ENCODE data around the gene CRYM. TPM values are rescaled to one million over a fixed set of nuclear protein-coding genes. Genes with fewer than 3 reads are reported as not detected.

Gene CRYM
- total and polyA plus RNA-seq, 4 donors = 2.3 to 7.8 (median 7.0) TPM

DNA sequence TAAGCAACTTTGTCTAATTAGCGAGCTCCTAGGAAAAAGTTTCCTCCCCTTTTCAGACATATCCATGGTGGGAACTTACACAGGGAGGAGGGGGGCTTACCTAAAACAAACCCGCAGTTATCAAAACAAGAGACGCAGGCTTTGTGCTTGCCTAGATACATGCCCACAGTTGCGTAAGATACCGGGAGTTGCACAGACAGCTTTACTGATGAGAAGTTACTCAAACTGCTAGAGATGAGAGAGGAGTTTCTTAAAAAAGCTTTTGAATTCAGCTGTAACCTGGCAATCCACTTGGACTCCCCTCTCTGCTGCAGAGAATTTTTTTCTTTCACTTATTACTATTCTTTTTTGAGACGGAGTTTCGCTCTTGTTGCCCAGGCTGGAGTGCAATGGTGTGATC, 59.9 kb downstream of the CRYM start:
- TF ChIP-seq EGR1 (IDR thresholded peaks at IDR 0.05; ENCODE audit: low read depth in 2 of 2) = no peak
- TF ChIP-seq SP1 (IDR thresholded peaks at IDR 0.05) = no peak
- Histone ChIP-seq H3K9me3 (ENCODE audit: control insufficient read depth in 4 of 4, low read length in 3 of 4) (no peaks in the 10 kb centered on the region), H3K4me3 (ENCODE audit: low read depth in 1 of 3, low read length in 3 of 3) (no peak overlapping the region), H3K27me3 (ENCODE audit: control insufficient read depth in 4 of 4, insufficient read depth in 4 of 4, low read length in 3 of 4) (no peaks in the 10 kb centered on the region), H3K27ac (ENCODE audit: low read depth in 1 of 2, low read length in 2 of 2) (no peak overlapping the region), H3K4me1 (ENCODE audit: control insufficient read depth in 4 of 4, insufficient read depth in 4 of 4, low read length in 3 of 4) (no peaks in the 10 kb centered on the region), H3K36me3 (ENCODE audit: control insufficient read depth in 4 of 4, insufficient read depth in 3 of 4, low read depth in 1 of 4, low read length in 3 of 4) (no peaks in the 10 kb centered on the region), H3K9ac (ENCODE audit: low read depth in 1 of 2, low read length in 2 of 2) (no peak overlapping the region)
- WGBS = 53% methylated on average over 7 of the region's 7 CpGs
- DNase-seq (ENCODE audit: low spot score) = no peak

DNA sequence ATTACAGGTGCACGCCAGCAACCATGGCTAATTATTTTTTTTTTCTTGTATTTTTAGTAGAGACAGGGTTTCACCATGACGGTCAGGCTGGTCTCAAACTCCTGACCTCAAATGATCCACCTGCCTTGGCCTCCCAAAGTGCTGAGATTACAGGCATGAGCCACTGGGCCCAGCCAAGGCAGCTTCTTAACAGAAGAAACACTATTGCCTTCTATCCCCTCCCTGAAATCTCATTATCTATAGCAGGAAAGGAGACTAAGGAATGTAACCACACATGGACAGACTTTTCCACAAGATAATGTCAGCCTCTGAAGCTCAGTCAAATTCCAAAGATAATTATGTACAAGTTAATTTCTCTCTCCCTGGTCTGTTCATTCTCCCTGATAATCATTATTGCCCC, 61.0 kb downstream of the CRYM start:
- Histone ChIP-seq H3K27me3 (ENCODE audit: control insufficient read depth in 4 of 4, insufficient read depth in 4 of 4, low read length in 3 of 4) (no peaks in the 10 kb centered on the region), H3K9ac (ENCODE audit: low read depth in 1 of 2, low read length in 2 of 2) (no peak overlapping the region), H3K4me1 (ENCODE audit: control insufficient read depth in 4 of 4, insufficient read depth in 4 of 4, low read length in 3 of 4) (no peaks in the 10 kb centered on the region), H3K4me3 (ENCODE audit: low read depth in 1 of 3, low read length in 3 of 3) (no peak overlapping the region), H3K27ac (ENCODE audit: low read depth in 1 of 2, low read length in 2 of 2) (no peak overlapping the region), H3K36me3 (ENCODE audit: control insufficient read depth in 4 of 4, insufficient read depth in 3 of 4, low read depth in 1 of 4, low read length in 3 of 4) (no peaks in the 10 kb centered on the region), H3K9me3 (ENCODE audit: control insufficient read depth in 4 of 4, low read length in 3 of 4) (no peaks in the 10 kb centered on the region)
- TF ChIP-seq, protein P1, sequence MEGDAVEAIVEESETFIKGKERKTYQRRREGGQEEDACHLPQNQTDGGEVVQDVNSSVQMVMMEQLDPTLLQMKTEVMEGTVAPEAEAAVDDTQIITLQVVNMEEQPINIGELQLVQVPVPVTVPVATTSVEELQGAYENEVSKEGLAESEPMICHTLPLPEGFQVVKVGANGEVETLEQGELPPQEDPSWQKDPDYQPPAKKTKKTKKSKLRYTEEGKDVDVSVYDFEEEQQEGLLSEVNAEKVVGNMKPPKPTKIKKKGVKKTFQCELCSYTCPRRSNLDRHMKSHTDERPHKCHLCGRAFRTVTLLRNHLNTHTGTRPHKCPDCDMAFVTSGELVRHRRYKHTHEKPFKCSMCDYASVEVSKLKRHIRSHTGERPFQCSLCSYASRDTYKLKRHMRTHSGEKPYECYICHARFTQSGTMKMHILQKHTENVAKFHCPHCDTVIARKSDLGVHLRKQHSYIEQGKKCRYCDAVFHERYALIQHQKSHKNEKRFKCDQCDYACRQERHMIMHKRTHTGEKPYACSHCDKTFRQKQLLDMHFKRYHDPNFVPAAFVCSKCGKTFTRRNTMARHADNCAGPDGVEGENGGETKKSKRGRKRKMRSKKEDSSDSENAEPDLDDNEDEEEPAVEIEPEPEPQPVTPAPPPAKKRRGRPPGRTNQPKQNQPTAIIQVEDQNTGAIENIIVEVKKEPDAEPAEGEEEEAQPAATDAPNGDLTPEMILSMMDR (IDR thresholded peaks at IDR 0.05; ENCODE audit: low read depth, low read length, missing input control) = no peak
- TF ChIP-seq RXRA (IDR thresholded peaks at IDR 0.05) (no peak), EGR1 (IDR thresholded peaks at IDR 0.05; ENCODE audit: low read depth in 2 of 2) (no peak), TAF1 (conservative IDR thresholded peaks at IDR 0.05) (no peak), HNF4A (conservative IDR thresholded peaks at IDR 0.05) (no peak)
- no peak for DNase-seq (ENCODE audit: low spot score)
- 91% methylated on average over 2 of the region's 2 CpGs for WGBS

DNA sequence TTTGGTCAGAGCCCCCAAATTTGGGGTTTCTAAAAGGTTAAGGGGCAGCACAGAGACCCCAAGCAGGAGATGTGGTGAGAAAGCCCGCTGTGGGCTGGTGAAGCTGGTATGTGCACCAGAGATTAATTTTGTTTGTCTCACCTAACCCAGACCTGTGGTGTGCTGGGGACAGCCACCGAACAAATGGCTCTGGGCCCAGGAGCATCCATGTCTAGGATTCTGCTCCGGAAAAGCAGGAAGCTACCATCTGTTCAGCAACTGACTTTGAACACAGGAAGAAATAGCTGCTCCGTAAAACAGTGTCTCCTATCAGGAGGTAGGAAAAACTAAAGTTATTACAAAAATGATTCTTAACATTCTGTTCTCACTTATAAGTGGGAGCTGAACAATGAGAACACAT, 64.0 kb downstream of the CRYM start:
- Histone ChIP-seq H3K27ac (ENCODE audit: low read depth in 1 of 2, low read length in 2 of 2) (no peak overlapping the region), H3K9ac (ENCODE audit: low read depth in 1 of 2, low read length in 2 of 2) (no peak overlapping the region), H3K4me3 (ENCODE audit: low read depth in 1 of 3, low read length in 3 of 3) (no peak overlapping the region), H3K4me1 (ENCODE audit: control insufficient read depth in 4 of 4, insufficient read depth in 4 of 4, low read length in 3 of 4) (no peaks in the 10 kb centered on the region), H3K27me3 (ENCODE audit: control insufficient read depth in 4 of 4, insufficient read depth in 4 of 4, low read length in 3 of 4) (no peaks in the 10 kb centered on the region), H3K9me3 (ENCODE audit: control insufficient read depth in 4 of 4, low read length in 3 of 4) (no peaks in the 10 kb centered on the region), H3K36me3 (ENCODE audit: control insufficient read depth in 4 of 4, insufficient read depth in 3 of 4, low read depth in 1 of 4, low read length in 3 of 4) (no peaks in the 10 kb centered on the region)
- no peak for DNase-seq (ENCODE audit: low spot score)
- TF ChIP-seq FOXA1 (IDR thresholded peaks at IDR 0.05) = no peak
- TF ChIP-seq FOXA2 (IDR thresholded peaks at IDR 0.05) = no peak
- TF ChIP-seq, protein P2, sequence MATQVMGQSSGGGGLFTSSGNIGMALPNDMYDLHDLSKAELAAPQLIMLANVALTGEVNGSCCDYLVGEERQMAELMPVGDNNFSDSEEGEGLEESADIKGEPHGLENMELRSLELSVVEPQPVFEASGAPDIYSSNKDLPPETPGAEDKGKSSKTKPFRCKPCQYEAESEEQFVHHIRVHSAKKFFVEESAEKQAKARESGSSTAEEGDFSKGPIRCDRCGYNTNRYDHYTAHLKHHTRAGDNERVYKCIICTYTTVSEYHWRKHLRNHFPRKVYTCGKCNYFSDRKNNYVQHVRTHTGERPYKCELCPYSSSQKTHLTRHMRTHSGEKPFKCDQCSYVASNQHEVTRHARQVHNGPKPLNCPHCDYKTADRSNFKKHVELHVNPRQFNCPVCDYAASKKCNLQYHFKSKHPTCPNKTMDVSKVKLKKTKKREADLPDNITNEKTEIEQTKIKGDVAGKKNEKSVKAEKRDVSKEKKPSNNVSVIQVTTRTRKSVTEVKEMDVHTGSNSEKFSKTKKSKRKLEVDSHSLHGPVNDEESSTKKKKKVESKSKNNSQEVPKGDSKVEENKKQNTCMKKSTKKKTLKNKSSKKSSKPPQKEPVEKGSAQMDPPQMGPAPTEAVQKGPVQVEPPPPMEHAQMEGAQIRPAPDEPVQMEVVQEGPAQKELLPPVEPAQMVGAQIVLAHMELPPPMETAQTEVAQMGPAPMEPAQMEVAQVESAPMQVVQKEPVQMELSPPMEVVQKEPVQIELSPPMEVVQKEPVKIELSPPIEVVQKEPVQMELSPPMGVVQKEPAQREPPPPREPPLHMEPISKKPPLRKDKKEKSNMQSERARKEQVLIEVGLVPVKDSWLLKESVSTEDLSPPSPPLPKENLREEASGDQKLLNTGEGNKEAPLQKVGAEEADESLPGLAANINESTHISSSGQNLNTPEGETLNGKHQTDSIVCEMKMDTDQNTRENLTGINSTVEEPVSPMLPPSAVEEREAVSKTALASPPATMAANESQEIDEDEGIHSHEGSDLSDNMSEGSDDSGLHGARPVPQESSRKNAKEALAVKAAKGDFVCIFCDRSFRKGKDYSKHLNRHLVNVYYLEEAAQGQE (IDR thresholded peaks at IDR 0.05) = no peak
- TF ChIP-seq, protein P1 (IDR thresholded peaks at IDR 0.05; ENCODE audit: low read depth, low read length, missing input control) = no peak
- TF ChIP-seq, protein P3, sequence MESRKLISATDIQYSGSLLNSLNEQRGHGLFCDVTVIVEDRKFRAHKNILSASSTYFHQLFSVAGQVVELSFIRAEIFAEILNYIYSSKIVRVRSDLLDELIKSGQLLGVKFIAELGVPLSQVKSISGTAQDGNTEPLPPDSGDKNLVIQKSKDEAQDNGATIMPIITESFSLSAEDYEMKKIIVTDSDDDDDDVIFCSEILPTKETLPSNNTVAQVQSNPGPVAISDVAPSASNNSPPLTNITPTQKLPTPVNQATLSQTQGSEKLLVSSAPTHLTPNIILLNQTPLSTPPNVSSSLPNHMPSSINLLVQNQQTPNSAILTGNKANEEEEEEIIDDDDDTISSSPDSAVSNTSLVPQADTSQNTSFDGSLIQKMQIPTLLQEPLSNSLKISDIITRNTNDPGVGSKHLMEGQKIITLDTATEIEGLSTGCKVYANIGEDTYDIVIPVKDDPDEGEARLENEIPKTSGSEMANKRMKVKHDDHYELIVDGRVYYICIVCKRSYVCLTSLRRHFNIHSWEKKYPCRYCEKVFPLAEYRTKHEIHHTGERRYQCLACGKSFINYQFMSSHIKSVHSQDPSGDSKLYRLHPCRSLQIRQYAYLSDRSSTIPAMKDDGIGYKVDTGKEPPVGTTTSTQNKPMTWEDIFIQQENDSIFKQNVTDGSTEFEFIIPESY (IDR thresholded peaks at IDR 0.05) = no peak
- TF ChIP-seq HNF4A (conservative IDR thresholded peaks at IDR 0.05) = no peak
- no peak for TF ChIP-seq SP1 (IDR thresholded peaks at IDR 0.05)
- no peak for TF ChIP-seq NR2F2 (IDR thresholded peaks at IDR 0.05)
- WGBS = 88% methylated on average over 4 of the region's 4 CpGs

Data from liver (tissue), 9 donors.